Islet precursor cell (in vitro differentiated cells): ENCODE results near the gene TBC1D2.

Experiments
- DNase-seq: peaks from one replicate; pipeline ENCODE4 v3.0.0-alpha.2; 2018

TBC1D2 gene

GRCh38 chr9:98234245-98234825 is 21.1 kb downstream of the TBC1D2 start:
- DNase-seq: no peak

- no peak for DNase-seq
These were observed 22.5 kb downstream of the TBC1D2 start for GRCh38 chr9:98232926-98233325.

GRCh38 chr9:98231770-98232478 is 23.5 kb downstream of the TBC1D2 start:
- DNase-seq: no peak

GRCh38 chr9:98230789-98231188 is 24.7 kb downstream of the TBC1D2 start:
- no peak for DNase-seq

- no peak for DNase-seq
These were observed 25.1 kb downstream of the TBC1D2 start for GRCh38 chr9:98230304-98230703.

- DNase-seq: no peak
These were observed 25.8 kb downstream of the TBC1D2 start for GRCh38 chr9:98229620-98230019.

- DNase-seq: no peak
These were observed 26.4 kb downstream of the TBC1D2 start for GRCh38 chr9:98229090-98229395.

GRCh38 chr9:98228392-98229089 is 26.9 kb downstream of the TBC1D2 start:
- DNase-seq: no peak

- DNase-seq: no peak
These were observed 27.6 kb downstream of the TBC1D2 start for GRCh38 chr9:98227883-98228282.

- no peak for DNase-seq
These were observed 28.5 kb downstream of the TBC1D2 start for GRCh38 chr9:98226957-98227356.

- DNase-seq: no peak
These were observed 28.9 kb downstream of the TBC1D2 start for GRCh38 chr9:98226516-98226915.

- no peak for DNase-seq
These were observed 30.4 kb downstream of the TBC1D2 start for GRCh38 chr9:98225015-98225442.

- DNase-seq: peak; percentile 68
These were observed 32.4 kb downstream of the TBC1D2 start for GRCh38 chr9:98222885-98223691.

- DNase-seq: no peak
These were observed 34.5 kb downstream of the TBC1D2 start for GRCh38 chr9:98220911-98221310.

- no peak for DNase-seq
These were observed 35.6 kb downstream of the TBC1D2 start for GRCh38 chr9:98219794-98220370.

- no peak for DNase-seq
These were observed 36.1 kb downstream of the TBC1D2 start for GRCh38 chr9:98219364-98219716.

- DNase-seq: no peak
These were observed 36.7 kb downstream of the TBC1D2 start for GRCh38 chr9:98218562-98219363.

- DNase-seq: no peak
These were observed 38.2 kb downstream of the TBC1D2 start for GRCh38 chr9:98217255-98217654.

- no peak for DNase-seq
These were observed 39.1 kb downstream of the TBC1D2 start for GRCh38 chr9:98216391-98216790.

- peak; percentile 66 for DNase-seq
These were observed 39.6 kb downstream of the TBC1D2 start for GRCh38 chr9:98215821-98216220.

GRCh38 chr9:98215271-98215670 is 40.2 kb downstream of the TBC1D2 start:
- DNase-seq: no peak

- no peak for DNase-seq
These were observed 40.6 kb downstream of the TBC1D2 start for GRCh38 chr9:98214811-98215210.
